ENCODE measurements around the gene LYST. TPM values are rescaled to one million over a fixed set of nuclear protein-coding genes. Genes with fewer than 3 reads are reported as not detected.

Gene LYST
- total and polyA plus RNA-seq, 2 of the 8 experiments (the other 6 are each of a cell fraction or from before 2014, with no cell fraction given), result 0.29 to 0.58 TPM

GRCh38 chr1:235881930-235882700 is 15.4 kb upstream of the LYST start:
- no peak overlapping the region for H3K56ac ChIP-seq (replicated peaks; ENCODE audit: insufficient read length, low read depth, low read length)
- no peak overlapping the region for H2BK5ac ChIP-seq (ENCODE audit: low read depth, low read length)
- H3K79me2 ChIP-seq (ENCODE audit: control insufficient read depth in 1 of 2, insufficient read depth in 2 of 2, low read length in 2 of 2), result no peaks in the 10 kb centered on the region
- ChIA-PET CTCF (ENCODE audit: partially characterized antibody) (interaction anchor here (0.5 to 1.3 kb wide), 5 partner anchors 25 to 889 kb away, joined by 3 to 4 read pairs (median 4); no protein-coding TSS in a partner anchor), POLR2A (ENCODE audit: partially characterized antibody) (interaction anchor here (0.9 kb wide), 1 partner anchor 11 kb away, joined by 4 read pairs; no protein-coding TSS in a partner anchor)
- no peak overlapping the region for H2BK15ac ChIP-seq (ENCODE audit: low read length)
- no peak overlapping the region for H3K18ac ChIP-seq (ENCODE audit: extremely low read depth, low read length)
- H4K20me1 ChIP-seq (replicated peaks in 1 of 2; ENCODE audit: control insufficient read depth in 1 of 2, insufficient read depth in 2 of 2, low read length in 2 of 2), result no peaks in the 10 kb centered on the region
- H2AK5ac ChIP-seq (ENCODE audit: low read depth, low read length), result no peak overlapping the region
- H2BK12ac ChIP-seq (ENCODE audit: low read depth, low read length), result no peak overlapping the region
- no peak overlapping the region for H2BK120ac ChIP-seq (replicated peaks; ENCODE audit: low read depth, low read length)
- H4K5ac ChIP-seq (ENCODE audit: insufficient read length, low read depth, low read length), result no peak overlapping the region
- no peaks in the 10 kb centered on the region for H3K27me3 ChIP-seq (replicated peaks in 1 of 4; ENCODE audit: control insufficient read depth in 3 of 4, extremely low read depth in 1 of 4, insufficient read depth in 3 of 4, low read length in 3 of 4)
- H3K4me3 ChIP-seq (ENCODE audit: extremely low read depth in 1 of 4, insufficient read depth in 2 of 4, low read depth in 3 of 4, low read length in 4 of 4), result no peak overlapping the region
- no peaks in the 10 kb centered on the region for H3K23me2 ChIP-seq (ENCODE audit: low read depth, low read length)
- no peak overlapping the region for H3K9ac ChIP-seq (replicated peaks in 1 of 4; ENCODE audit: extremely low read depth in 1 of 4, low read depth in 3 of 4, low read length in 3 of 4)
- no peaks in the 10 kb centered on the region for H3K36me3 ChIP-seq (ENCODE audit: control insufficient read depth in 2 of 4, insufficient read depth in 4 of 4, low read length in 3 of 4)
- no peaks in the 10 kb centered on the region for H3K9me3 ChIP-seq (ENCODE audit: insufficient read depth in 2 of 2, low read depth in 1 of 2, low read length in 1 of 2)
- H2BK20ac ChIP-seq (ENCODE audit: low read length), result no peak overlapping the region
- no peak overlapping the region for H3K4me2 ChIP-seq (ENCODE audit: insufficient read depth in 1 of 2, low read depth in 2 of 2, low read length in 2 of 2)
- no peak for FAIRE-seq
- no peak for DNase-seq (ENCODE audit: low read depth in 1 of 2, low spot score in 2 of 2)
- no peak overlapping the region for H3K23ac ChIP-seq (ENCODE audit: insufficient read length)
- no peak overlapping the region for H3K27ac ChIP-seq (ENCODE audit: low read depth, low read length)
- H2AFZ ChIP-seq (ENCODE audit: low read length), result peak overlapping the region; percentile 40; the same call in 1 of the 2 replicates
- H3K4me1 ChIP-seq (replicated peaks in 1 of 4; ENCODE audit: control insufficient read depth in 3 of 4, insufficient read depth in 4 of 4, low read length in 3 of 4), result no peaks in the 10 kb centered on the region
- H4K8ac ChIP-seq (ENCODE audit: extremely low read depth, insufficient read depth, low read length), result no peak overlapping the region
- 84% methylated on average over 5 of the region's 5 CpGs; no CpG with 5 or more reads in 1 of the 2 experiments for WGBS, 2 experiments (ENCODE audit: extremely low coverage in 1 of 2, insufficient coverage in 1 of 2, insufficient read length in 1 of 2, insufficient replicate concordance in 2 of 2, low coverage in 1 of 2, low lambda C conversion rate in 2 of 2, missing lambda C conversion rate in 1 of 2)
- H3K4ac ChIP-seq (replicated peaks; ENCODE audit: insufficient read length, low read depth, low read length), result no peak overlapping the region
- no peak overlapping the region for H4K91ac ChIP-seq (replicated peaks; ENCODE audit: insufficient read length, low read length)
- no peak overlapping the region for H3K14ac ChIP-seq (ENCODE audit: insufficient read length)
- H3K79me1 ChIP-seq (ENCODE audit: low read depth, low read length), result no peaks in the 10 kb centered on the region; the same call in 1 of the 2 replicates
- TF ChIP-seq SP1 (IDR thresholded peaks at IDR 0.05; ENCODE audit: low read depth, low read length) (no peak), CHD2 (IDR thresholded peaks at IDR 0.05; ENCODE audit: low read length) (no peak), CBX5 (IDR thresholded peaks at IDR 0.05; ENCODE audit: low read depth, low read length) (no peak), TEAD4 (IDR thresholded peaks at IDR 0.05; ENCODE audit: low read depth, low read length) (no peak), HDAC2 (IDR thresholded peaks at IDR 0.05; ENCODE audit: borderline replicate concordance in 1 of 2, low read depth in 2 of 2, low read length in 2 of 2) (no peak), ASH2L (IDR thresholded peaks at IDR 0.05; ENCODE audit: low read length) (no peak), BCL11A (IDR thresholded peaks at IDR 0.05; ENCODE audit: low read depth in 2 of 2, low read length in 2 of 2) (no peak), JUN (IDR thresholded peaks at IDR 0.05; ENCODE audit: low read depth, low read length) (no peak), SP4 (IDR thresholded peaks at IDR 0.05; ENCODE audit: low read length) (no peak)

Data from H1 (cell line).